Upper lobe of left lung (tissue), 4 donors: ENCODE results near the gene PAX7.

Source experiments
- CTCF ChIP-seq, 6 experiments: fragments of 450-650 bp in 4 of 6; fragments of 200-600 bp in 2 of 6; sonication (generic) in 2 of 6; IDR thresholded peaks; one replicate each; pipeline ENCODE4 v1.5.1; 2016 to 2019; ENCODE audit warnings: antibody characterized with exemption in 6 of 6
- EP300 ChIP-seq, 4 donors: sonication (generic); formaldehyde crosslinking; IDR thresholded peaks; one replicate each; pipeline ENCODE4 v1.5.1; 2017; ENCODE audit warnings: antibody characterized with exemption in 4 of 4, control low read depth in 2 of 4

GRCh38 chr1:18734001-18734400 is 103.4 kb downstream of the PAX7 start:
- TF ChIP-seq CTCF (IDR thresholded peaks at IDR 0.05) (no peak), EP300 (IDR thresholded peaks at IDR 0.05) (no peak)
